ENCODE data around the gene CFAP77. TPM values are rescaled to one million over a fixed set of nuclear protein-coding genes. Genes with fewer than 3 reads are reported as not detected.

CFAP77 gene
- total RNA-seq, 2 donors from 2014 or later: 2.4 TPM; not detected in 1

DNA sequence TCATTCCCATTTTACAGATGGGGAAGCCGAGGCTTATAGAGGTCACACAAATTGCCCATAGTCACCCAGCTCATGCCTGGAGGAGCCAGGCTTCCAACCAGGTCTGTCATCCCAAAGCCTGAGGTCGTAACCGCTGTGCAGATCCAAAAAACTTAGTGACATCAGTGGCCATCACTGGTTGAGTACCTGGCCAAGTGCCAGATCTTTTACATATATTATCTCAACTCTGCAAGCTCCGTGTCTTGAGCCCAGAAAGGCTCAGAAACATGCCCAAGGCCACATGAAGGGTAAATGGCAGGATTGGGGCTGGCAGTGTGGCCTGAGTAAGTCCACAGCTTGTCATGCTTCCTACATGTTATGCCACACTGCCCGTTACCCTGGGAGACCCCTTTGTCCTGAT lies 13.5 kb downstream of the CFAP77 start:
- intact Hi-C loops (cut with DNase I): no loop called here
- no peak for DNase-seq (ENCODE audit: low spot score)
- Histone ChIP-seq H3K4me3 (no peak overlapping the region), H3K4me1 (replicated peaks) (no peaks in the 10 kb centered on the region), H3K27me3 (replicated peaks; ENCODE audit: insufficient read depth) (peaks cover 11% of the 10 kb centered on the region), H3K27ac (no peak overlapping the region), H3K36me3 (no peaks in the 10 kb centered on the region), H3K9me3 (no peaks in the 10 kb centered on the region)
- no peak for TF ChIP-seq POLR2A (IDR thresholded peaks at IDR 0.05)
- no peak for TF ChIP-seq CTCF (IDR thresholded peaks at IDR 0.05)
- TF ChIP-seq POLR2AphosphoS5 (IDR thresholded peaks at IDR 0.05): no peak
- 88% methylated on average over 4 of the region's 5 CpGs for WGBS

- 63% methylated on average over 22 of the region's 22 CpGs for WGBS
Observed at GRCh38 chr9:132424857-132425674, 15.1 kb downstream of the CFAP77 start.

GRCh38 chr9:132425675-132426062 lies 15.7 kb downstream of the CFAP77 start:
- intact Hi-C loops (cut with DNase I): no loop called here
- TF ChIP-seq POLR2AphosphoS5 (IDR thresholded peaks at IDR 0.05) (no peak), CTCF (IDR thresholded peaks at IDR 0.05) (no peak)
- DNase-seq (ENCODE audit: low spot score): no peak
- Histone ChIP-seq H3K9me3 (no peaks in the 10 kb centered on the region), H3K36me3 (no peaks in the 10 kb centered on the region), H3K4me1 (replicated peaks) (no peaks in the 10 kb centered on the region), H3K27ac (no peak overlapping the region), H3K4me3 (no peak overlapping the region), H3K27me3 (replicated peaks; ENCODE audit: insufficient read depth) (peaks cover 11% of the 10 kb centered on the region)
- WGBS: 46% methylated on average over 7 of the region's 7 CpGs

More at GRCh38 chr9:132424857-132425674, 15.1 kb downstream of the CFAP77 start:
- H3K4me3 ChIP-seq: no peak overlapping the region
- H3K9me3 ChIP-seq: no peaks in the 10 kb centered on the region
- peaks cover 11% of the 10 kb centered on the region for H3K27me3 ChIP-seq (replicated peaks; ENCODE audit: insufficient read depth)
- H3K36me3 ChIP-seq: no peaks in the 10 kb centered on the region
- H3K4me1 ChIP-seq (replicated peaks): no peaks in the 10 kb centered on the region
- TF ChIP-seq POLR2A (IDR thresholded peaks at IDR 0.05) (no peak), CTCF (IDR thresholded peaks at IDR 0.05) (no peak), POLR2AphosphoS5 (IDR thresholded peaks at IDR 0.05) (no peak)
- intact Hi-C loops (cut with DNase I): no loop called here
- no peak overlapping the region for H3K27ac ChIP-seq
- DNase-seq (ENCODE audit: low spot score): no peak

DNA sequence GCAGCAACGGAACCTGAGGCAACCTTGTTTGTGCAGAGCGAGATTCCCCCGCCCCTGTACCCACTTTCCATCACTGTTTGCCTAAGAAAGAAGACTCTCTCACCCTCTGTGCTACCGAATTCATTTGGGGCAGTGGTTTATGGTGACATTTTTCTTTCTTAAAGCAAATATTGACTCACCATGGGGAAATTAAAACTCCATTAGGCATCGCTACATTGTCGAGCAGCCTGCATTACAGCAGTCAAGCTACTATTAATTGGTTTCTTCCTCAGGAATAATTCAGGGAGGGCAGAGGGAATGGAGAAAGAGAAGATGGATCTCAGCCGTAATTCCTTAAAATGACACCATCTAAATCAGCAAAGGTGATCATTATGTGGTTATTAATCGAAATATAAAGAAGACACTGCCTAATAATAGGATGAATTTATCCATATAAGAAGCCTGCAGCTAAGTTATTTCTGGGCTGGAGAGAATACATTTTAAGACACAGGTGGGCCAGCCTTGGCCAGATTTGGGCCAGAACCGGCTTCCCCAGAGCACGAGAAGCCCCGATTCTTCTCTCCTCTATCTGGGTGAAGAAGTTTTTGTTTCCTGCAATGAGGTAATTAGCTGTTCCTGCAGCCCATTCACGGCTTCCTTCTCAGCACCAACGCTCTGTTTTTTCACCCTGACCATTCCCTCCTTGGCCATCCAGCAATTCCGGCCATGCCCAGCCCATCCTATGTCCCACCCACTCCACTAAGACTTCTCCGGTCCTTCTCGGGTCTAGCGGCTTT lies 16.8 kb downstream of the CFAP77 start:
- H3K27me3 ChIP-seq (replicated peaks; ENCODE audit: insufficient read depth): peaks cover 11% of the 10 kb centered on the region
- intact Hi-C loops (cut with DNase I): no loop called here
- H3K4me3 ChIP-seq: no peak overlapping the region
- no peak for TF ChIP-seq POLR2A (IDR thresholded peaks at IDR 0.05)
- no peak for TF ChIP-seq CTCF (IDR thresholded peaks at IDR 0.05)
- TF ChIP-seq POLR2AphosphoS5 (IDR thresholded peaks at IDR 0.05): no peak
- H3K9me3 ChIP-seq: no peaks in the 10 kb centered on the region
- H3K4me1 ChIP-seq (replicated peaks): no peaks in the 10 kb centered on the region
- no peak for DNase-seq (ENCODE audit: low spot score)
- 38% methylated on average over 17 of the region's 17 CpGs for WGBS
- H3K27ac ChIP-seq: no peak overlapping the region
- H3K36me3 ChIP-seq: no peaks in the 10 kb centered on the region

Measured in prostate gland (tissue), 2 donors.